Measurements from ENCODE around the gene MIOX. TPM values are rescaled to one million over a fixed set of nuclear protein-coding genes. Genes with fewer than 3 reads are reported as not detected.

MIOX gene
- total and polyA plus RNA-seq, 10 of the 15 experiments (the other 5 are each of a cell fraction or from before 2014, with no cell fraction given), result 0.10 to 0.31 TPM; not detected in 8

DNA sequence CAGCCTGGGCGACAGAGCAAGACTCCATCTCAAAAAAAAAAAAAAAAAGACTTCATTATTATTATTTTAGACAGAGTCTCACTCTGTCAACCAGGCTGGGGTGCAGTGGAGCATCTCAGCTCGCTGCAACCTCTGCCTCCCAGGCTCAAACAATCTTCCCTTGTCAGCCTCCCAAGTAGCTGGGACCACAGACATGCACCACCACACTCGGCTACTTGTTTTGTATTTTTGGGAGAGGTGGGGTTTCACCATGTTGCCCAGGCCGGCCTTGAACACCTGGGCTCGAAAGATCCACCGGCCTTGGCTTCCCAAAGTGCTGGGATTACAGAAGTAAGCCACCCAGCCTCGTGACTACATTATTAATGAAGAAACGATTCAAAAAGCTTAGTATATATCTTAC lies 48.5 kb downstream of the MIOX start:
- H3K36me3 ChIP-seq (ENCODE audit: control insufficient read depth in 2 of 2, insufficient read depth in 2 of 2, low read length in 1 of 2), result no peaks in the 10 kb centered on the region
- CTCF ChIA-PET, result interaction anchor here (0.7 to 2.0 kb wide), 4 partner anchors 9 to 86 kb away, joined by 3 to 11 read pairs (median 7); partner anchors contain the start of gene SCO2
- peaks cover 33% of the 10 kb centered on the region for H3K79me2 ChIP-seq (ENCODE audit: control insufficient read depth, insufficient read depth, low read length)
- intact Hi-C loops (cut with micrococcal nuclease; ENCODE audit: unreplicated experiment) (no loop called here), in situ Hi-C loops (cut with MboI) (loop anchor here (10.0 kb wide), 1 partner anchor 570 kb away; the partner anchor contains the start of gene PIM3)
- no TSS peak for BruUV-seq (replicated peaks)
- no peaks in the 10 kb centered on the region for H3K27me3 ChIP-seq (replicated peaks in 1 of 2; ENCODE audit: control insufficient read depth in 2 of 2, insufficient read depth in 2 of 2, low read length in 1 of 2)
- FAIRE-seq, result no peak
- peak overlapping the region; percentile 54 for H3K4me2 ChIP-seq (ENCODE audit: control insufficient read depth, insufficient read depth)
- TF ChIP-seq ZBTB40 (IDR thresholded peaks at IDR 0.05; ENCODE audit: borderline replicate concordance) (no peak), TAF1 (IDR thresholded peaks at IDR 0.05; ENCODE audit: borderline replicate concordance, low read depth, low read length) (peak; percentile 34; the same call in 1 of the 2 replicates), IRF5 (IDR thresholded peaks at IDR 0.05; ENCODE audit: borderline replicate concordance) (no peak), REST (IDR thresholded peaks at IDR 0.05; ENCODE audit: low read depth, low read length) (no peak), SMAD1 (IDR thresholded peaks at IDR 0.05; ENCODE audit: low read depth, partially characterized antibody) (no peak)
- POLR2A ChIA-PET, result interaction anchor here (0.6 to 10.0 kb wide), 9 partner anchors 8 to 345 kb away, joined by 3 to 232 read pairs (median 6); partner anchors contain the start of genes KLHDC7B, LMF2, NCAPH2 and SCO2
- RAD21 ChIA-PET (ENCODE audit: unreplicated experiment), result interaction anchor here (1.5 to 2.6 kb wide), 4 partner anchors 10 to 86 kb away, joined by 3 to 12 read pairs (median 8); partner anchors contain the start of genes KLHDC7B, NCAPH2 and SCO2
- 7% methylated on average over 7 of the region's 8 CpGs for WGBS (ENCODE audit: insufficient coverage, insufficient replicate concordance, low lambda C conversion rate, missing lambda C conversion rate)
- H4K20me1 ChIP-seq (ENCODE audit: control insufficient read depth, insufficient read depth), result no peaks in the 10 kb centered on the region
- H3K9ac ChIP-seq (ENCODE audit: control insufficient read depth, insufficient read depth, low read length), result peak overlapping the region; percentile 56
- no peaks in the 10 kb centered on the region for H3K9me3 ChIP-seq (replicated peaks; ENCODE audit: control insufficient read depth, insufficient read depth, low read length)
- H3K4me1 ChIP-seq (ENCODE audit: control insufficient read depth, insufficient read depth, low read length), result peaks cover 54% of the 10 kb centered on the region
- 0 out of 2 replicates have a peak overlapping the region, but pooled peaks have one; percentile 36 for H3K4me3 ChIP-seq
- peak overlapping the region; percentile 95 for H3K27ac ChIP-seq (ENCODE audit: control insufficient read depth, insufficient read depth)
- SMC1A ChIA-PET (ENCODE audit: uncharacterized antibody, unreplicated experiment), result interaction anchor here (2.7 to 3.3 kb wide), 2 partner anchors 10 to 87 kb away, joined by 10 to 13 read pairs; partner anchors contain the start of gene SCO2
- 0 out of 2 replicates have a peak overlapping the region, but pooled peaks have one; percentile 1 for H2AFZ ChIP-seq (ENCODE audit: control insufficient read depth, low read depth, low read length)
- no peak for ATAC-seq
- DNase-seq (ENCODE audit: low read depth, low spot score), result no peak
